GM23338 (cell line): ENCODE results near the gene MFAP5. TPM values are rescaled to one million over a fixed set of nuclear protein-coding genes. Genes with fewer than 3 reads are reported as not detected.

Experiments used
- ATAC-seq: fragments of 200-7000 bp; cut with Tn5 transposase; 3 replicates; pipeline ENCODE4 v1.9.1; 2020
- DNase-seq: peaks from one replicate; pipeline ENCODE4 v3.0.0-alpha.2; 2015; ENCODE audit warnings: low spot score
- H2AFZ ChIP-seq: fragments of 200-600 bp; sonication (generic); 2 replicates; pipeline ENCODE4 v1.8.0; 2016; ENCODE audit warnings: antibody characterized with exemption, mild to moderate bottlenecking, moderate library complexity
- H3F3A ChIP-seq: fragments of 200-600 bp; sonication (generic); replicated peaks from 2 replicates; pipeline ENCODE4 v1.8.0; 2017; ENCODE audit warnings: antibody characterized with exemption, mixed run types, low read depth
- H3K27ac ChIP-seq: fragments of 200-600 bp; sonication (generic); 2 replicates; pipeline ENCODE4 v1.6.1; 2016; ENCODE audit warnings: low read depth
- H3K27me3 ChIP-seq: fragments of 200-600 bp; sonication (generic); 2 replicates; pipeline ENCODE4 v1.8.0; 2016; ENCODE audit warnings: mild to moderate bottlenecking, mixed run types, moderate library complexity; ENCODE audit not compliant: insufficient read depth
- H3K36me3 ChIP-seq: fragments of 200-600 bp; sonication (generic); 2 replicates; pipeline ENCODE4 v1.8.0; 2016; ENCODE audit warnings: mild to moderate bottlenecking; ENCODE audit not compliant: insufficient read depth
- H3K4me1 ChIP-seq: fragments of 200-600 bp; sonication (generic); 2 replicates; pipeline ENCODE4 v1.8.0; 2016; ENCODE audit warnings: mild to moderate bottlenecking, moderate library complexity; ENCODE audit not compliant: insufficient read depth
- H3K4me2 ChIP-seq: fragments of 200-600 bp; sonication (generic); 2 replicates; pipeline ENCODE4 v1.7.1; 2017; ENCODE audit warnings: mixed run types
- H3K4me3 ChIP-seq: fragments of 200-600 bp; sonication (generic); 2 replicates; pipeline ENCODE4 v1.6.1; 2016; ENCODE audit warnings: mixed run types
- H3K79me2 ChIP-seq: fragments of 200-600 bp; sonication (generic); replicated peaks from 2 replicates; pipeline ENCODE4 v1.8.0; 2017; ENCODE audit warnings: mild to moderate bottlenecking; ENCODE audit not compliant: insufficient read depth
- H3K9me2 ChIP-seq: fragments of 200-600 bp; sonication (generic); 2 replicates; pipeline ENCODE4 v1.8.0; 2017; ENCODE audit not compliant: insufficient read depth
- H4K20me1 ChIP-seq: fragments of 200-600 bp; sonication (generic); replicated peaks from 2 replicates; pipeline ENCODE4 v1.8.0; 2017; ENCODE audit warnings: mild to moderate bottlenecking; ENCODE audit not compliant: insufficient read depth
- H3K27ac Mint-ChIP-seq: 2 replicates; pipeline ENCODE4 v1.8.0; 2020; ENCODE audit warnings: inconsistent platforms, mild to moderate bottlenecking, moderate library complexity, mixed read lengths
- H3K27me3 Mint-ChIP-seq: 3 replicates; pipeline ENCODE4 v1.8.0; 2022; ENCODE audit warnings: low read depth, mild to moderate bottlenecking, moderate library complexity, mixed read lengths, inconsistent platforms; ENCODE audit not compliant: insufficient read depth, poor library complexity
- H3K36me3 Mint-ChIP-seq: 3 replicates; pipeline ENCODE4 v1.8.0; 2021; ENCODE audit warnings: low read depth, mild to moderate bottlenecking, inconsistent platforms, moderate library complexity, mixed read lengths
- H3K4me1 Mint-ChIP-seq: 3 replicates; pipeline ENCODE4 v1.8.0; 2020; ENCODE audit warnings: mild to moderate bottlenecking, inconsistent platforms, mixed read lengths
- H3K4me3 Mint-ChIP-seq: 3 replicates; pipeline ENCODE4 v1.8.0; 2021; ENCODE audit warnings: moderate library complexity, mild to moderate bottlenecking, inconsistent platforms, mixed read lengths
- H3K9me3 Mint-ChIP-seq: 3 replicates; pipeline ENCODE4 v1.8.0; 2020; ENCODE audit warnings: moderate library complexity, mild to moderate bottlenecking, inconsistent platforms, mixed read lengths
- CREB1 ChIP-seq: fragments of 250-450 bp; sonication (Bioruptor Pico); IDR thresholded peaks from 2 replicates; pipeline ENCODE4 v1.5.0; 2020; ENCODE audit warnings: low read depth, mild to moderate bottlenecking, moderate library complexity
- EZH2 ChIP-seq: fragments of 200-600 bp; sonication (generic); IDR thresholded peaks from one replicate; pipeline ENCODE4 v1.8.0; 2017; ENCODE audit warnings: antibody characterized with exemption, mild to moderate bottlenecking, low read depth; ENCODE audit not compliant: unreplicated experiment
- EZH2phosphoT487 ChIP-seq: fragments of 200-600 bp; sonication (generic); IDR thresholded peaks from one replicate; pipeline ENCODE4 v1.8.1; 2018; ENCODE audit warnings: antibody characterized with exemption; ENCODE audit not compliant: unreplicated experiment
- JUNB ChIP-seq: IDR thresholded peaks from one replicate; pipeline ENCODE4 v1.6.1; 2016; ENCODE audit warnings: antibody characterized with exemption; ENCODE audit not compliant: unreplicated experiment
- NANOG ChIP-seq: IDR thresholded peaks from 2 replicates; pipeline ENCODE4 v1.6.1; 2016; ENCODE audit warnings: antibody characterized with exemption, borderline replicate concordance
- POLR2AphosphoS5 ChIP-seq: IDR thresholded peaks from 2 replicates; pipeline ENCODE4 v1.6.1; 2016; ENCODE audit warnings: antibody characterized with exemption, low read depth
- ZNF114 ChIP-seq: fragments of 250-450 bp; sonication (Bioruptor Pico); IDR thresholded peaks from 2 replicates; pipeline ENCODE4 v1.5.0; 2020; ENCODE audit warnings: mild to moderate bottlenecking, moderate library complexity
- ZNF331 ChIP-seq: fragments of 250-450 bp; sonication (Bioruptor Pico); IDR thresholded peaks from 2 replicates; pipeline ENCODE4 v1.5.0; 2020; ENCODE audit warnings: low read depth, mild to moderate bottlenecking, moderate library complexity
- polyA plus RNA-seq: library from polyadenylated mRNA; unstranded; fragments of >200 nt; fragmentation: Nextera tagmentation; extraction: Ambion mirVana; gene quantifications from 2 replicates; pipeline ENCODE4 v1.2.1, GENCODE V29; 2016
- total RNA-seq: library from RNA; depleted of rRNA; stranded (reverse); fragments of >200 nt; shearing (Covaris generic); gene quantifications from 2 replicates; pipeline ENCODE4 v1.2.3, GENCODE V29; 2014
- TF ChIP-seq, protein P1 (sequence below), 2 experiments: fragments of 200-600 bp in 1 of 2; sonication (generic) in 1 of 2; conservative IDR thresholded peaks; 2 replicates each; pipeline versions ENCODE4 v1.5.1 to v1.6.1; 2016 to 2017; ENCODE audit warnings: antibody characterized with exemption in 2 of 2, low read depth in 2 of 2, mild to moderate bottlenecking in 2 of 2, moderate library complexity in 1 of 2
- TF ChIP-seq, protein P2 (sequence below): fragments of 250-450 bp; sonication (Bioruptor Pico); IDR thresholded peaks from 2 replicates; pipeline ENCODE4 v1.5.0; 2020; ENCODE audit warnings: mild to moderate bottlenecking, moderate library complexity

The MFAP5 gene
- total and polyA plus RNA-seq, 2 experiments from 2014 or later = 0.68 to 0.90 TPM

DNA sequence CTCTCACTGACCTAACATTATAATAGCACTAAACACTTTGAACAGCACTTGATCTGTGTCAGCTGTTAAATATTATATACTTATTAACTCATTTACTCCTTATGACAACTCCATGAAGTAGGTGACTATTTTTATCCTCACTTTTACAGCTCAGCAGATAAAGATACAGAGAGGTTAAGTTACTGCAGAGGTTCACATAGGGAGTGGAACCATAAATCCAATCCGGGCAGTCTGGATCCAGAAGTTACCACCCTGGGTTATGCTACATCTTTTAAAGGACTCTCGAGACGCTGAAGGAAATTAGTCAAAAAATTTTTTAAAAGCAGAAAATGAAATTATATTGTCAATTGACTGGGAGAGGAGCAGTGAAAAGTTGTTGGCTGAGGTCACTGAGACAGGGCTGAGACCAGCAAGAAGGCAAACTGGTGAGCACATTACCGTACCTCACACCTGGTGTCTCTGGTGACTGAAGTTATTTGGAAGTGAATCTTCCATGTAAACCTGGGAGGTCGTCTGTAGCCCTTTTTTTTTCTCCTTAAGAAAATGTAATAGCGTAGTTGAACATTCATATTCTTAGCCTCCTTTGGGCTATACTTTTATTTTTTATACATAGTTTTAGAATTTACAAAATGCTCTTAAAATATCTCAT is 33.9 kb upstream of the MFAP5 start:
- TF ChIP-seq CREB1 (no peak), EZH2phosphoT487 (no peak), EZH2 (no peak), ZNF331 (CRISPR knock-in tag) (no peak), ZNF114 (CRISPR knock-in tag) (no peak), JUNB (no peak), NANOG (no peak), POLR2AphosphoS5 (no peak)
- TF ChIP-seq, protein P1, sequence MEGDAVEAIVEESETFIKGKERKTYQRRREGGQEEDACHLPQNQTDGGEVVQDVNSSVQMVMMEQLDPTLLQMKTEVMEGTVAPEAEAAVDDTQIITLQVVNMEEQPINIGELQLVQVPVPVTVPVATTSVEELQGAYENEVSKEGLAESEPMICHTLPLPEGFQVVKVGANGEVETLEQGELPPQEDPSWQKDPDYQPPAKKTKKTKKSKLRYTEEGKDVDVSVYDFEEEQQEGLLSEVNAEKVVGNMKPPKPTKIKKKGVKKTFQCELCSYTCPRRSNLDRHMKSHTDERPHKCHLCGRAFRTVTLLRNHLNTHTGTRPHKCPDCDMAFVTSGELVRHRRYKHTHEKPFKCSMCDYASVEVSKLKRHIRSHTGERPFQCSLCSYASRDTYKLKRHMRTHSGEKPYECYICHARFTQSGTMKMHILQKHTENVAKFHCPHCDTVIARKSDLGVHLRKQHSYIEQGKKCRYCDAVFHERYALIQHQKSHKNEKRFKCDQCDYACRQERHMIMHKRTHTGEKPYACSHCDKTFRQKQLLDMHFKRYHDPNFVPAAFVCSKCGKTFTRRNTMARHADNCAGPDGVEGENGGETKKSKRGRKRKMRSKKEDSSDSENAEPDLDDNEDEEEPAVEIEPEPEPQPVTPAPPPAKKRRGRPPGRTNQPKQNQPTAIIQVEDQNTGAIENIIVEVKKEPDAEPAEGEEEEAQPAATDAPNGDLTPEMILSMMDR (conservative IDR thresholded peaks at IDR 0.05; ENCODE audit: low read depth in 2 of 2) = no peak
- TF ChIP-seq, protein P2, sequence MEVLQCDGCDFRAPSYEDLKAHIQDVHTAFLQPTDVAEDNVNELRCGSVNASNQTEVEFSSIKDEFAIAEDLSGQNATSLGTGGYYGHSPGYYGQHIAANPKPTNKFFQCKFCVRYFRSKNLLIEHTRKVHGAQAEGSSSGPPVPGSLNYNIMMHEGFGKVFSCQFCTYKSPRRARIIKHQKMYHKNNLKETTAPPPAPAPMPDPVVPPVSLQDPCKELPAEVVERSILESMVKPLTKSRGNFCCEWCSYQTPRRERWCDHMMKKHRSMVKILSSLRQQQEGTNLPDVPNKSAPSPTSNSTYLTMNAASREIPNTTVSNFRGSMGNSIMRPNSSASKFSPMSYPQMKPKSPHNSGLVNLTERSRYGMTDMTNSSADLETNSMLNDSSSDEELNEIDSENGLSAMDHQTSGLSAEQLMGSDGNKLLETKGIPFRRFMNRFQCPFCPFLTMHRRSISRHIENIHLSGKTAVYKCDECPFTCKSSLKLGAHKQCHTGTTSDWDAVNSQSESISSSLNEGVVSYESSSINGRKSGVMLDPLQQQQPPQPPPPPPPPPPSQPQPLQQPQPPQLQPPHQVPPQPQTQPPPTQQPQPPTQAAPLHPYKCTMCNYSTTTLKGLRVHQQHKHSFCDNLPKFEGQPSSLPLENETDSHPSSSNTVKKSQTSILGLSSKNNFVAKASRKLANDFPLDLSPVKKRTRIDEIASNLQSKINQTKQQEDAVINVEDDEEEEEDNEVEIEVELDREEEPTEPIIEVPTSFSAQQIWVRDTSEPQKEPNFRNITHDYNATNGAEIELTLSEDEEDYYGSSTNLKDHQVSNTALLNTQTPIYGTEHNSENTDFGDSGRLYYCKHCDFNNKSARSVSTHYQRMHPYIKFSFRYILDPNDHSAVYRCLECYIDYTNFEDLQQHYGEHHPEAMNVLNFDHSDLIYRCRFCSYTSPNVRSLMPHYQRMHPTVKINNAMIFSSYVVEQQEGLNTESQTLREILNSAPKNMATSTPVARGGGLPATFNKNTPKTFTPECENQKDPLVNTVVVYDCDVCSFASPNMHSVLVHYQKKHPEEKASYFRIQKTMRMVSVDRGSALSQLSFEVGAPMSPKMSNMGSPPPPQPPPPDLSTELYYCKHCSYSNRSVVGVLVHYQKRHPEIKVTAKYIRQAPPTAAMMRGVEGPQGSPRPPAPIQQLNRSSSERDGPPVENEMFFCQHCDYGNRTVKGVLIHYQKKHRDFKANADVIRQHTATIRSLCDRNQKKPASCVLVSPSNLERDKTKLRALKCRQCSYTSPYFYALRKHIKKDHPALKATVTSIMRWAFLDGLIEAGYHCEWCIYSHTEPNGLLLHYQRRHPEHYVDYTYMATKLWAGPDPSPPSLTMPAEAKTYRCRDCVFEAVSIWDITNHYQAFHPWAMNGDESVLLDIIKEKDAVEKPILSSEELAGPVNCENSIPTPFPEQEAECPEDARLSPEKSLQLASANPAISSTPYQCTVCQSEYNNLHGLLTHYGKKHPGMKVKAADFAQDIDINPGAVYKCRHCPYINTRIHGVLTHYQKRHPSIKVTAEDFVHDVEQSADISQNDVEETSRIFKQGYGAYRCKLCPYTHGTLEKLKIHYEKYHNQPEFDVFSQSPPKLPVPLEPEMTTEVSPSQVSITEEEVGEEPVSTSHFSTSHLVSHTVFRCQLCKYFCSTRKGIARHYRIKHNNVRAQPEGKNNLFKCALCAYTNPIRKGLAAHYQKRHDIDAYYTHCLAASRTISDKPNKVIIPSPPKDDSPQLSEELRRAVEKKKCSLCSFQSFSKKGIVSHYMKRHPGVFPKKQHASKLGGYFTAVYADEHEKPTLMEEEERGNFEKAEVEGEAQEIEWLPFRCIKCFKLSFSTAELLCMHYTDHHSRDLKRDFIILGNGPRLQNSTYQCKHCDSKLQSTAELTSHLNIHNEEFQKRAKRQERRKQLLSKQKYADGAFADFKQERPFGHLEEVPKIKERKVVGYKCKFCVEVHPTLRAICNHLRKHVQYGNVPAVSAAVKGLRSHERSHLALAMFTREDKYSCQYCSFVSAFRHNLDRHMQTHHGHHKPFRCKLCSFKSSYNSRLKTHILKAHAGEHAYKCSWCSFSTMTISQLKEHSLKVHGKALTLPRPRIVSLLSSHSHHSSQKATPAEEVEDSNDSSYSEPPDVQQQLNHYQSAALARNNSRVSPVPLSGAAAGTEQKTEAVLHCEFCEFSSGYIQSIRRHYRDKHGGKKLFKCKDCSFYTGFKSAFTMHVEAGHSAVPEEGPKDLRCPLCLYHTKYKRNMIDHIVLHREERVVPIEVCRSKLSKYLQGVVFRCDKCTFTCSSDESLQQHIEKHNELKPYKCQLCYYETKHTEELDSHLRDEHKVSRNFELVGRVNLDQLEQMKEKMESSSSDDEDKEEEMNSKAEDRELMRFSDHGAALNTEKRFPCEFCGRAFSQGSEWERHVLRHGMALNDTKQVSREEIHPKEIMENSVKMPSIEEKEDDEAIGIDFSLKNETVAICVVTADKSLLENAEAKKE (CRISPR knock-in tag) = no peak
- Histone ChIP-seq H3K9me2 (no peaks in the 10 kb centered on the region), H3K79me2 (peaks cover 31% of the 10 kb centered on the region), H4K20me1 (peaks cover 20% of the 10 kb centered on the region), H3K4me3 (peak overlapping the region; percentile 60), H3K36me3 (no peaks in the 10 kb centered on the region), H2AFZ (no peak overlapping the region), H3K27ac (peak overlapping the region; percentile 78), H3F3A (no peaks in the 10 kb centered on the region), H3K4me2 (peak overlapping the region; percentile 77), H3K27me3 (no peaks in the 10 kb centered on the region), H3K4me1 (peaks cover 44% of the 10 kb centered on the region)
- peaks cover 16% of the 10 kb centered on the region for H3K27me3 Mint-ChIP-seq
- peaks cover 18% of the 10 kb centered on the region for H3K36me3 Mint-ChIP-seq
- peaks cover 52% of the 10 kb centered on the region for H3K4me1 Mint-ChIP-seq
- H3K4me3 Mint-ChIP-seq = peak overlapping the region; percentile 75
- ATAC-seq (peak; percentile 3; the same call in 1 of the 3 replicates), DNase-seq (peak; percentile 54)
- H3K27ac Mint-ChIP-seq = peak overlapping the region; percentile 93
- no peaks in the 10 kb centered on the region for H3K9me3 Mint-ChIP-seq
